CD14-positive monocyte (primary cell): ENCODE measurements around the gene TSPEAR. TPM values are rescaled to one million over a fixed set of nuclear protein-coding genes. Genes with fewer than 3 reads are reported as not detected.

ENCODE experiments used
- DNase-seq, 3 donors: peaks; one replicate each; pipeline ENCODE4 v3.0.0-alpha.2; 2011 to 2022
- H2AFZ ChIP-seq: 2 replicates; pipeline ENCODE4 v1.6.0; 2012; ENCODE audit warnings: mild to moderate bottlenecking, low read depth, low read length, inconsistent platforms; ENCODE audit not compliant: insufficient read depth, poor library complexity, severe bottlenecking
- H3K27ac ChIP-seq, 2 donors: 1 replicate in 1 of 2; 2 replicates in 1 of 2; pipeline ENCODE4 v1.5.1; 2012 to 2013; ENCODE audit warnings: low read length in 2 of 2, control low read depth in 1 of 2, inconsistent platforms in 1 of 2, low read depth in 1 of 2, mild to moderate bottlenecking in 1 of 2
- H3K27me3 ChIP-seq, 2 donors: one replicate each; pipeline versions ENCODE4 v1.6.0 to v1.6.1; 2011 to 2013; ENCODE audit warnings: low read length in 2 of 2; ENCODE audit not compliant: control insufficient read depth in 2 of 2, insufficient read depth in 2 of 2
- H3K36me3 ChIP-seq, 2 donors: replicated peaks in 1 of 2; 1 replicate in 1 of 2; 2 replicates in 1 of 2; pipeline versions ENCODE4 v1.5.1 to v1.6.1; 2012 to 2013; ENCODE audit warnings: low read length in 2 of 2, control low read depth in 1 of 2, inconsistent platforms in 1 of 2, mild to moderate bottlenecking in 1 of 2; ENCODE audit not compliant: insufficient read depth in 2 of 2, control insufficient read depth in 1 of 2
- H3K4me1 ChIP-seq, 2 donors: 1 replicate in 1 of 2; 2 replicates in 1 of 2; pipeline versions ENCODE4 v1.5.1 to v1.6.1; 2012 to 2013; ENCODE audit warnings: low read length in 2 of 2, control low read depth in 1 of 2, inconsistent platforms in 1 of 2, mild to moderate bottlenecking in 1 of 2, moderate library complexity in 1 of 2; ENCODE audit not compliant: insufficient read depth in 2 of 2, control insufficient read depth in 1 of 2
- H3K4me2 ChIP-seq: replicated peaks from 2 replicates; pipeline ENCODE3; 2012; ENCODE audit warnings: low read length, moderate library complexity, mild to moderate bottlenecking; ENCODE audit not compliant: poor library complexity, severe bottlenecking; ENCODE audit errors: extremely low read depth
- H3K4me3 ChIP-seq, 3 experiments: fragments of 200-600 bp in 1 of 3; sonication (generic) in 1 of 3; replicated peaks in 1 of 3; 1 replicate in 2 of 3; 2 replicates in 1 of 3; pipeline ENCODE4 v1.5.1; 2011 to 2013; ENCODE audit warnings: low read length in 3 of 3, mild to moderate bottlenecking in 3 of 3, control low read depth in 2 of 3, low read depth in 2 of 3, inconsistent platforms in 1 of 3, moderate library complexity in 1 of 3
- H3K79me2 ChIP-seq: 2 replicates; pipeline ENCODE4 v1.6.0; 2012; ENCODE audit warnings: mild to moderate bottlenecking, control low read depth, inconsistent platforms, low read length, moderate library complexity; ENCODE audit not compliant: insufficient read depth
- H3K9ac ChIP-seq: 2 replicates; pipeline ENCODE4 v1.6.0; 2017; ENCODE audit warnings: low read length, mild to moderate bottlenecking; ENCODE audit not compliant: insufficient read depth, poor library complexity, severe bottlenecking
- H3K9me3 ChIP-seq, 2 donors: replicated peaks in 1 of 2; 1 replicate in 1 of 2; 2 replicates in 1 of 2; pipeline versions ENCODE4 v1.5.1 to v1.6.1; 2012 to 2013; ENCODE audit warnings: low read length in 2 of 2, control low read depth in 1 of 2; ENCODE audit not compliant: control insufficient read depth in 1 of 2, insufficient read depth in 1 of 2
- H4K20me1 ChIP-seq: 2 replicates; pipeline ENCODE4 v1.6.0; 2012; ENCODE audit warnings: mild to moderate bottlenecking, low read length, control low read depth, moderate library complexity; ENCODE audit not compliant: insufficient read depth
- H3K27ac Mint-ChIP-seq, 7 donors: one replicate each; pipeline ENCODE4 v1.8.0; 2020; ENCODE audit warnings: mild to moderate bottlenecking in 7 of 7, mixed read lengths in 7 of 7, moderate library complexity in 6 of 7, inconsistent platforms in 2 of 7
- H3K27me3 Mint-ChIP-seq, 3 donors: one replicate each; pipeline ENCODE4 v1.8.0; 2021 to 2022; ENCODE audit warnings: low read depth in 3 of 3, mild to moderate bottlenecking in 3 of 3, mixed read lengths in 3 of 3, moderate library complexity in 3 of 3, inconsistent platforms in 1 of 3
- H3K36me3 Mint-ChIP-seq, 2 donors: one replicate each; pipeline ENCODE4 v1.8.0; 2020; ENCODE audit warnings: mixed read lengths in 2 of 2, inconsistent platforms in 1 of 2, mild to moderate bottlenecking in 1 of 2
- H3K4me1 Mint-ChIP-seq: one replicate; pipeline ENCODE4 v1.8.0; 2020; ENCODE audit warnings: mild to moderate bottlenecking, mixed read lengths
- H3K4me3 Mint-ChIP-seq, 2 donors: one replicate each; pipeline ENCODE4 v1.8.0; 2020; ENCODE audit warnings: mild to moderate bottlenecking in 2 of 2, mixed read lengths in 2 of 2, moderate library complexity in 1 of 2
- H3K9me3 Mint-ChIP-seq, 7 donors: one replicate each; pipeline ENCODE4 v1.8.0; 2020 to 2022; ENCODE audit warnings: mixed read lengths in 7 of 7, mild to moderate bottlenecking in 6 of 7, moderate library complexity in 6 of 7, inconsistent platforms in 2 of 7
- CTCF ChIP-seq: fragments of 200-600 bp; IDR thresholded peaks from one replicate; pipeline ENCODE4 v1.8.0; 2022; ENCODE audit warnings: antibody characterized with exemption, mild to moderate bottlenecking
- WGBS: methylation state at CpG from one replicate; pipeline ENCODE4 v1.1.5; 2013; ENCODE audit warnings: missing lambda C conversion rate; ENCODE audit not compliant: insufficient coverage; 5-methylcytosine and 5-hydroxymethylcytosine counted together
- intact Hi-C, 2 donors: fragments of 100-400 bp; cut with micrococcal nuclease; formaldehyde crosslinking; loops; one replicate each; pipeline versions ENCODE4 v1.15.0 to v1.15.1; 2023
- polyA plus RNA-seq, 3 donors: library from polyadenylated mRNA; depleted of rRNA in 1 of 3; unstranded in 2 of 3; stranded (reverse) in 1 of 3; fragments of 300-500 nt in 2 of 3; fragments of >200 nt in 1 of 3; fragmentation: Illumina TruSeq in 2 of 3; gene quantifications; 1 replicate in 2 of 3; 2 replicates in 1 of 3; pipeline ENCODE4 v1.2.3, GENCODE V29; 2012 to 2021

TSPEAR gene
- polyA plus RNA-seq, 3 donors: not detected

GRCh38 chr21:44520326-44521300 is 190.8 kb downstream of the TSPEAR start:
- no peak overlapping the region for H3K4me3 Mint-ChIP-seq
- peaks cover 0 to 18% (median 5%) of the 10 kb centered on the region in 7 donors for H3K9me3 Mint-ChIP-seq
- H3K4me1 ChIP-seq: no peaks in the 10 kb centered on the region
- no peak for TF ChIP-seq CTCF
- 90% methylated on average over 23 of the region's 31 CpGs for WGBS
- H3K27me3 ChIP-seq: no peaks in the 10 kb centered on the region
- H4K20me1 ChIP-seq: no peaks in the 10 kb centered on the region
- no peak for DNase-seq
- H2AFZ ChIP-seq: no peak overlapping the region
- no peak overlapping the region for H3K4me3 ChIP-seq
- no peaks in the 10 kb centered on the region for H3K36me3 ChIP-seq
- no peak overlapping the region for H3K27ac ChIP-seq
- H3K9ac ChIP-seq: no peak overlapping the region
- H3K4me2 ChIP-seq: no peak overlapping the region
- no peaks in the 10 kb centered on the region for H3K4me1 Mint-ChIP-seq
- H3K27me3 Mint-ChIP-seq: peaks cover 0 to 4% (median 0%) of the 10 kb centered on the region in 3 donors
- H3K9me3 ChIP-seq: peaks cover 14 to 17% of the 10 kb centered on the region in 2 donors
- no peaks in the 10 kb centered on the region for H3K36me3 Mint-ChIP-seq
- intact Hi-C loops: no loop called here
- no peaks in the 10 kb centered on the region for H3K79me2 ChIP-seq
- no peak overlapping the region for H3K27ac Mint-ChIP-seq

GRCh38 chr21:44519346-44520325 is 191.7 kb downstream of the TSPEAR start:
- Histone ChIP-seq H3K9me3 (peaks cover 11 to 14% of the 10 kb centered on the region in 2 donors), H3K9ac (no peak overlapping the region), H3K36me3 (no peaks in the 10 kb centered on the region), H2AFZ (no peak overlapping the region), H3K79me2 (no peaks in the 10 kb centered on the region), H3K27me3 (no peaks in the 10 kb centered on the region), H3K4me1 (no peaks in the 10 kb centered on the region), H3K4me2 (no peak overlapping the region), H3K4me3 (no peak overlapping the region), H3K27ac (no peak overlapping the region), H4K20me1 (no peaks in the 10 kb centered on the region)
- no peak for TF ChIP-seq CTCF
- no peak overlapping the region for H3K27ac Mint-ChIP-seq
- DNase-seq: no peak
- WGBS: 92% methylated on average over 27 of the region's 28 CpGs
- intact Hi-C loops: no loop called here
- peaks cover 0 to 18% (median 4%) of the 10 kb centered on the region in 7 donors for H3K9me3 Mint-ChIP-seq
- H3K4me1 Mint-ChIP-seq: peaks cover 3% of the 10 kb centered on the region
- peaks cover 0 to 4% (median 0%) of the 10 kb centered on the region in 3 donors for H3K27me3 Mint-ChIP-seq
- H3K36me3 Mint-ChIP-seq: no peaks in the 10 kb centered on the region
- no peak overlapping the region for H3K4me3 Mint-ChIP-seq
